HG03045 (cell line): ENCODE results near the gene HSPA1A.
"Not testable (repeated sequence)": the region's sequence is repeated elsewhere in the genome, so short reads cannot be mapped to it uniquely, and the experiment has no call there.

Source experiments
- ATAC-seq: cut with Tn5 transposase; IDR thresholded peaks from one replicate; pipeline ENCODE4 v1.9.1; 2021; ENCODE audit warnings: mild to moderate bottlenecking, moderate library complexity; ENCODE audit not compliant: unreplicated experiment

The HSPA1A gene

GRCh38 chr6:31834367-31835250 lies 19.3 kb downstream of the HSPA1A start:
- ATAC-seq, result peak; percentile 56

- no peak for ATAC-seq
Observed at GRCh38 chr6:31836047-31836473, 20.7 kb downstream of the HSPA1A start.

GRCh38 chr6:31836474-31837368 lies 21.4 kb downstream of the HSPA1A start:
- ATAC-seq, result no peak

- ATAC-seq, result no peak
Observed at GRCh38 chr6:31837369-31838113, 22.2 kb downstream of the HSPA1A start.

GRCh38 chr6:31838114-31838553 lies 22.8 kb downstream of the HSPA1A start:
- ATAC-seq, result not testable (repeated sequence)

- ATAC-seq, result no peak
Observed at GRCh38 chr6:31838968-31839367, 23.6 kb downstream of the HSPA1A start.

GRCh38 chr6:31839779-31840126 lies 24.4 kb downstream of the HSPA1A start:
- not testable (repeated sequence) for ATAC-seq

GRCh38 chr6:31842053-31842452 lies 26.7 kb downstream of the HSPA1A start:
- ATAC-seq, result no peak

- no peak for ATAC-seq
Observed at GRCh38 chr6:31844507-31844906, 29.2 kb downstream of the HSPA1A start.

GRCh38 chr6:31847276-31847978 lies 32.1 kb downstream of the HSPA1A start:
- ATAC-seq, result no peak

- ATAC-seq, result no peak
Observed at GRCh38 chr6:31850765-31851484, 35.6 kb downstream of the HSPA1A start.

- ATAC-seq, result no peak
Observed at GRCh38 chr6:31851485-31851832, 36.1 kb downstream of the HSPA1A start.

- ATAC-seq, result not testable (repeated sequence)
Observed at GRCh38 chr6:31851980-31852718, 36.8 kb downstream of the HSPA1A start.

GRCh38 chr6:31857774-31858173 lies 42.4 kb downstream of the HSPA1A start:
- ATAC-seq, result not testable (repeated sequence)

- no peak for ATAC-seq
Observed at GRCh38 chr6:31858707-31859106, 43.4 kb downstream of the HSPA1A start.

- no peak for ATAC-seq
Observed at GRCh38 chr6:31859923-31860322, 44.6 kb downstream of the HSPA1A start.

GRCh38 chr6:31860349-31860748 lies 45.0 kb downstream of the HSPA1A start:
- no peak for ATAC-seq

GRCh38 chr6:31861150-31861549 lies 45.8 kb downstream of the HSPA1A start:
- ATAC-seq, result no peak

GRCh38 chr6:31861919-31862343 lies 46.6 kb downstream of the HSPA1A start:
- no peak for ATAC-seq
